ENCODE measurements around the gene TMTC2. TPM values are rescaled to one million over a fixed set of nuclear protein-coding genes. Genes with fewer than 3 reads are reported as not detected.

TMTC2 gene
- 9.3 and 17.1 TPM in 2 replicates for total RNA-seq

GRCh38 chr12:82686168-82687020 lies at the start of gene TMTC2:
TMTC2 (plus strand) TSS chr12:82686906.

